ENCODE results near the gene RNF217. TPM values are rescaled to one million over a fixed set of nuclear protein-coding genes. Genes with fewer than 3 reads are reported as not detected.

Gene RNF217
- total RNA-seq, 1 experiment from 2014 or later, result 12.2 TPM

- no peak for TF ChIP-seq FOXP4 (CRISPR knock-in tag; IDR thresholded peaks at IDR 0.05)
These were observed 17.0 kb downstream of the RNF217 start (continued) for GRCh38 chr6:124979294-124979678.

- Mint-ChIP-seq H3K9me3 (peaks cover 22% of the 10 kb centered on the region), H3K4me1 (peaks cover 15% of the 10 kb centered on the region), H3K27ac (no peak overlapping the region), H3K36me3 (peaks cover 26% of the 10 kb centered on the region), H3K27me3 (ENCODE audit: low read depth) (no peaks in the 10 kb centered on the region), H3K4me3 (no peak overlapping the region)
- no peak for DNase-seq (ENCODE audit: low spot score)
- ChIA-PET CTCF (no interaction called here), POLR2A (no interaction called here)
- ATAC-seq, result no peak
- no peak for TF ChIP-seq KAT7 (CRISPR knock-in tag; IDR thresholded peaks at IDR 0.05; ENCODE audit: borderline replicate concordance)
- TF ChIP-seq ZNF423 (CRISPR knock-in tag; IDR thresholded peaks at IDR 0.05), result no peak
- TF ChIP-seq ELF4 (CRISPR knock-in tag; IDR thresholded peaks at IDR 0.05; ENCODE audit: low read depth), result no peak
- no peak for TF ChIP-seq FOXJ3 (CRISPR knock-in tag; IDR thresholded peaks at IDR 0.05; ENCODE audit: borderline replicate concordance)
- no peak for TF ChIP-seq ERG (CRISPR knock-in tag; IDR thresholded peaks at IDR 0.05)
- no peak for TF ChIP-seq ZNF219 (CRISPR knock-in tag; IDR thresholded peaks at IDR 0.05; ENCODE audit: borderline replicate concordance)
- no peak for TF ChIP-seq PREB (CRISPR knock-in tag; IDR thresholded peaks at IDR 0.05; ENCODE audit: borderline replicate concordance)
- TF ChIP-seq SMAD3 (CRISPR knock-in tag; IDR thresholded peaks at IDR 0.05; ENCODE audit: borderline replicate concordance), result no peak
- no peak for TF ChIP-seq ZNF138 (CRISPR knock-in tag; conservative IDR thresholded peaks at IDR 0.05)
- TF ChIP-seq ZNF416 (CRISPR knock-in tag; IDR thresholded peaks at IDR 0.05), result no peak
- TF ChIP-seq E2F5 (CRISPR knock-in tag; IDR thresholded peaks at IDR 0.05), result no peak
- TF ChIP-seq ATF2 (CRISPR knock-in tag; IDR thresholded peaks at IDR 0.05; ENCODE audit: borderline replicate concordance, low read depth), result no peak
- no peak for TF ChIP-seq AFF4 (CRISPR knock-in tag; IDR thresholded peaks at IDR 0.05; ENCODE audit: borderline replicate concordance)
- no peak for TF ChIP-seq ZNF532 (CRISPR knock-in tag; IDR thresholded peaks at IDR 0.05; ENCODE audit: borderline replicate concordance)
- no peak for TF ChIP-seq ZNF281 (CRISPR knock-in tag; IDR thresholded peaks at IDR 0.05)
These were observed 20.4 kb downstream of the RNF217 start for GRCh38 chr6:124982669-124983068.

Measured in WTC11 (cell line).